GM21717 (cell line): ENCODE measurements around the gene SLC25A36.

ENCODE experiments used
- ATAC-seq: cut with Tn5 transposase; IDR thresholded peaks from one replicate; pipeline ENCODE4 v1.9.1; 2021; ENCODE audit warnings: mild to moderate bottlenecking, moderate library complexity; ENCODE audit not compliant: unreplicated experiment

Gene SLC25A36

GRCh38 chr3:140941434-140942220 is at the start of gene SLC25A36:
Gene SLC25A36, plus strand, starts transcription at chr3:140941836. Its CDS starts 219 bp downstream, at chr3:140942055.
- peak; percentile 98 for ATAC-seq

- no peak for ATAC-seq
These were observed 44.6 kb upstream of the SLC25A36 start for GRCh38 chr3:140896997-140897396.

GRCh38 chr3:140898340-140899180 is 43.1 kb upstream of the SLC25A36 start:
- ATAC-seq = no peak

- no peak for ATAC-seq
These were observed 42.3 kb upstream of the SLC25A36 start for GRCh38 chr3:140899363-140899762.

- ATAC-seq = no peak
These were observed 38.8 kb upstream of the SLC25A36 start for GRCh38 chr3:140902791-140903190.

GRCh38 chr3:140903196-140903595 is 38.4 kb upstream of the SLC25A36 start:
- no peak for ATAC-seq

GRCh38 chr3:140904521-140904920 is 37.1 kb upstream of the SLC25A36 start:
- no peak for ATAC-seq

GRCh38 chr3:140905559-140905958 is 36.1 kb upstream of the SLC25A36 start:
- ATAC-seq = no peak

GRCh38 chr3:140906785-140907184 is 34.9 kb upstream of the SLC25A36 start:
- ATAC-seq = no peak

- no peak for ATAC-seq
These were observed 30.8 kb upstream of the SLC25A36 start for GRCh38 chr3:140910860-140911259.

- ATAC-seq = no peak
These were observed 29.8 kb upstream of the SLC25A36 start for GRCh38 chr3:140911822-140912221.

- no peak for ATAC-seq
These were observed 27.9 kb upstream of the SLC25A36 start for GRCh38 chr3:140913728-140914127.

GRCh38 chr3:140914384-140914945 is 27.2 kb upstream of the SLC25A36 start:
- ATAC-seq = no peak

- ATAC-seq = no peak
These were observed 25.0 kb upstream of the SLC25A36 start for GRCh38 chr3:140916603-140917002.

GRCh38 chr3:140917772-140918171 is 23.9 kb upstream of the SLC25A36 start:
- no peak for ATAC-seq

- no peak for ATAC-seq
These were observed 21.6 kb upstream of the SLC25A36 start for GRCh38 chr3:140920029-140920428.

- ATAC-seq = no peak
These were observed 19.0 kb upstream of the SLC25A36 start for GRCh38 chr3:140922634-140923033.

GRCh38 chr3:140924097-140924873 is 17.4 kb upstream of the SLC25A36 start:
- ATAC-seq = no peak

- ATAC-seq = no peak
These were observed 14.2 kb upstream of the SLC25A36 start for GRCh38 chr3:140927279-140928069.

GRCh38 chr3:140929446-140929845 is 12.2 kb upstream of the SLC25A36 start:
- no peak for ATAC-seq
